Metanephros (tissue), 1 donor: Measurements from ENCODE around the gene PLAGL2. TPM values are rescaled to one million over a fixed set of nuclear protein-coding genes. Genes with fewer than 3 reads are reported as not detected.

Experiments used
- total RNA-seq: library from RNA; depleted of rRNA; stranded (reverse); fragments of >200 nt; gene quantifications from one replicate; pipeline ENCODE4 v1.2.3, GENCODE V29; 2014

The PLAGL2 gene
- total RNA-seq = 6.2 TPM

GRCh38 chr20:32207626-32208498 is at the start of gene PLAGL2, which contains the start of gene POFUT1:
TSS of gene PLAGL2 (minus strand) at chr20:32207743. CDS start at chr20:32202178, 5,565 bp downstream.
TSS of gene POFUT1 (plus strand) at chr20:32207880. CDS start at chr20:32207942, 62 bp downstream.

Other genes starting within 250 kb of the PLAGL2 start
- gene XKR7, start 239.6 kb downstream of the PLAGL2 start, total RNA-seq = 0.23 TPM
- 12.7 TPM for gene CCM2L, start 197.3 kb downstream of the PLAGL2 start, total RNA-seq
- 11.8 TPM for gene HCK, start 155.5 kb downstream of the PLAGL2 start, total RNA-seq
- gene TM9SF4, start 98.0 kb downstream of the PLAGL2 start, total RNA-seq = 61.0 TPM
- 40.4 TPM for gene POFUT1, start 137 bp upstream of the PLAGL2 start, total RNA-seq
- 28.8 TPM for gene KIF3B, start 69.9 kb upstream of the PLAGL2 start, total RNA-seq
- 84.4 TPM for gene ASXL1, start 150.6 kb upstream of the PLAGL2 start, total RNA-seq